Measurements from ENCODE around the gene ONECUT3.

DNA sequence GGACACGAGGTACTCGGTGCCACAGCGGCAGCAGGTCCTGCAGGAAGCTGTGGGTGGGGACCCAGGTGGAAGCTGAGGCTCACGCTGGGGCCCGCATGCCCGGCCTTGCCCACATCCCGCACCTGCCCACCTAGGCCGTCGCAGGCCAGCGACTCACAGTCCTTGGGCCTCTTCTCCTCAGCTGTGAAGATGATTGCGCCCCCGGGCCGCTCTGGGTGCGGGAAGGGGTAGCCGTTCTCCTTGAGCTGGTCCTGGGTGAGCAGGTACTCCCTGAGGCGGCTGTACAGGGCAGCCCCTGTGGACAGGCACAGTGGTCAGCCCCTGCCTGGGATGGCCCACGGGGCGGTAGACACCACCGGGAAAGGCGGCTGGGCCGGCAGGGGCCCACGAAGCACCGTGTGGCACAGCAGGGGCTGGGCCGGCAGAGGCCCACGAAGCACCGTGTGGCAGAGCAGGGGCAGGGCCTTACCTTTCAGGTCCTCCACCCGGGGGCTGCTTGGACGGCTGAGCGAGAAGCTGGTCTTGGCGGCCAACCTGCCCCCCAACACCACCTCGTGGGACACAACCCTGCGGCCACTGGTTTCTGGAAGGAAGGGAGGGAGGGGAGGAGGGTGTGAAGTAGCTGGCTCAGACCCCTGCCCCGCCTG is 65.4 kb downstream of the ONECUT3 start:
- TF ChIP-seq ASH2L (IDR thresholded peaks at IDR 0.05; ENCODE audit: borderline replicate concordance, low read depth) (no peak), ZNF274 (IDR thresholded peaks at IDR 0.05; ENCODE audit: insufficient read depth, insufficient read length) (no peak), JUND (IDR thresholded peaks at IDR 0.05; ENCODE audit: low read depth, low read length) (no peak), ZBTB11 (CRISPR knock-in tag; IDR thresholded peaks at IDR 0.05) (no peak), CTCF (IDR thresholded peaks at IDR 0.05 in 2 of 3, conservative IDR thresholded peaks at IDR 0.05 in 1 of 3; ENCODE audit: control insufficient read depth in 2 of 3, extremely low read depth in 1 of 3, insufficient read depth in 1 of 3, low read depth in 3 of 3, low read length in 3 of 3) (no peak), YY1 (IDR thresholded peaks at IDR 0.05; ENCODE audit: low read depth, low read length) (no peak), ELK1 (IDR thresholded peaks at IDR 0.05; ENCODE audit: low read depth, low read length) (no peak), SMC3 (IDR thresholded peaks at IDR 0.05; ENCODE audit: borderline replicate concordance, low read length) (no peak), NRF1 (conservative IDR thresholded peaks at IDR 0.05; ENCODE audit: low read depth, low read length) (no peak)
- TF ChIP-seq, protein P1, sequence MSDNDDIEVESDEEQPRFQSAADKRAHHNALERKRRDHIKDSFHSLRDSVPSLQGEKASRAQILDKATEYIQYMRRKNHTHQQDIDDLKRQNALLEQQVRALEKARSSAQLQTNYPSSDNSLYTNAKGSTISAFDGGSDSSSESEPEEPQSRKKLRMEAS (IDR thresholded peaks at IDR 0.05; ENCODE audit: low read depth, low read length) = no peak
